Activated T-helper 9 cell treated with anti-CD3 and anti-CD28 coated beads, Interleukin-2, amount 50 U/mL, for 16 hours (primary cell): ENCODE results near the gene C4orf36.
"Not testable (repeated sequence)": the region's sequence is repeated elsewhere in the genome, so short reads cannot be mapped to it uniquely, and the experiment has no call there.

ENCODE experiments used
- DNase-seq: peaks from one replicate; pipeline ENCODE4 v3.0.0-alpha.2; 2020; ENCODE audit warnings: low read depth

C4orf36 gene

DNA sequence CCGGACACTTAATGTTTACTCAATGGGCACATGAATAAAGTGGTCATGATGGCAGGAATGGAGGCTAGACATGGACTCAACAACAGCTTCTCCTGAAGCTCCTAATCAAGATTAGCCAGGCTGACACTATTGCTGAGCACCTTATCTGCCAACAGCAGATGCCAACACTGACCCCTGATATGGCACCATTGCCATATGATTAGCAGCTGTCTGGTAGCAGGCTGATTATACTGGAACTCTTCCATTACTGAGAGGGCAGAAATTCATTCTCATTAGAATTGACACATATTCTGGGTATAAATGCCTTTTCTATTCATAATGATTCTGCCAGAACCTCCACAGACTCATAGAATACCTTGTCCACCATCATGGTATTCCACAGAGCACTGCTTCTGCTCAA lies 24.2 kb upstream of the C4orf36 start:
- DNase-seq = no peak

DNA sequence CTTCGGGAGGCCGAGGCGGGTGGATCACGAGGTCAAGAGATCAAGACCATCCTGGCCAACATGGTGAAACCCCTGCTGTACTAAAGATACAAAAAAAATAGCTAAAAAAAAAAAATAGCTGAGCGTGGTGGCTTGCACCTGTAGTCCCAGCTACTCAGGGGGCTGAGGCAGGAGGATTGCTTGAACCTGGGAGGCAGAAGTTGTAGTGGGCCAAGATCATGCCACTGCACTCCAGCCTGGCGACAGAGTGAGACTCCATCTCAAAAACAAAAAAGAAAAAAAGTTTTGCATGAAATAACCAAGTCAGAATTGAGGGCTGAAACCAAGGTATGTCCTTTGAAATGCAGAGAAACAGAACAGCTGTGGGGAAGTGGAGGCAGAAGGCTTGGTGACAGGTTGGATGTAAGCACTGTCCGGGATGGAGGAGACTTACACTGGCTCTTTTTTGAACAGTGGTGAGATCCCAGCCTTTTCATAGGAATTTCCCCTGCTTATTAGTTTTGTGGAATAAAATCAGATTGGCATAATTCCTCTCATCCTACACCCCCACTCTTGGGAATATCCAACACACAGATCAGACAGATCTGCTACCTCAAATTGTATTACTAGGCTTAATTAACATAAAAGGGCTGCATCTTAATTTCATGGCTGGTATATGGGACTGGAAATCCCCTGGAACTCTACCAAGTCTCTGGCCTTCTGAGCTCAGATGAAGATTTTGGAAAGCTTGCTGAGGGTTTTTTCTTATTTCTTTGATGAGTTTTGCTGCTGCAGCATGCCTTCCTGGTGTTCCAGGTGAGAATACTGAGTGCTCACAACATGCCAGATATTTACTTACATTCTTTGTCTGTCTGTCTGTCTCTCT lies 18.8 kb upstream of the C4orf36 start:
- DNase-seq = no peak

GRCh38 chr4:86910369-86910768 lies 18.1 kb upstream of the C4orf36 start:
- DNase-seq = no peak

- no peak for DNase-seq
Measured at GRCh38 chr4:86909546-86910295, 17.5 kb upstream of the C4orf36 start.

- DNase-seq = no peak
Measured at GRCh38 chr4:86908251-86908657, 16.0 kb upstream of the C4orf36 start.

- DNase-seq = no peak
Measured at GRCh38 chr4:86901864-86902263, 9.6 kb upstream of the C4orf36 start.

DNA sequence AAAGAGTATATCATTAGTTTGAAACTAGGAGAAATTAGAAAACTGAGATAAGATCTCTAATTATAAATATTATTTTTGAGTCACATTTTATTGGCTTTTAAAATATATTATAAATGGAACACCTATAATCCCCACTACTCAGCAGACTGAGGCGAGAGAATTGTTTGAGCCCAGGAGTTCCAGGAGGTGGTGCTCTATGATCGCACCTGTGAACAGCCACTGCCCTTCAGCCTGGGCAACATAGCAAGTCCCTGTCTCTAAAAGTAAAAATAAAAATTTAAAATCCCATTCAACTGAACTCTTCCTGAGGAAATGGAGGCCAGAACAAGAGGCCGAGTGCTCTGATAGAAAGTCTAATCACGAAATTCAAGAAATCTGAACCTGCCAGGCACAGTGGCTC lies 6.3 kb upstream of the C4orf36 start:
- DNase-seq = no peak

GRCh38 chr4:86896596-86896995 lies 4.4 kb upstream of the C4orf36 start:
- no peak for DNase-seq

DNA sequence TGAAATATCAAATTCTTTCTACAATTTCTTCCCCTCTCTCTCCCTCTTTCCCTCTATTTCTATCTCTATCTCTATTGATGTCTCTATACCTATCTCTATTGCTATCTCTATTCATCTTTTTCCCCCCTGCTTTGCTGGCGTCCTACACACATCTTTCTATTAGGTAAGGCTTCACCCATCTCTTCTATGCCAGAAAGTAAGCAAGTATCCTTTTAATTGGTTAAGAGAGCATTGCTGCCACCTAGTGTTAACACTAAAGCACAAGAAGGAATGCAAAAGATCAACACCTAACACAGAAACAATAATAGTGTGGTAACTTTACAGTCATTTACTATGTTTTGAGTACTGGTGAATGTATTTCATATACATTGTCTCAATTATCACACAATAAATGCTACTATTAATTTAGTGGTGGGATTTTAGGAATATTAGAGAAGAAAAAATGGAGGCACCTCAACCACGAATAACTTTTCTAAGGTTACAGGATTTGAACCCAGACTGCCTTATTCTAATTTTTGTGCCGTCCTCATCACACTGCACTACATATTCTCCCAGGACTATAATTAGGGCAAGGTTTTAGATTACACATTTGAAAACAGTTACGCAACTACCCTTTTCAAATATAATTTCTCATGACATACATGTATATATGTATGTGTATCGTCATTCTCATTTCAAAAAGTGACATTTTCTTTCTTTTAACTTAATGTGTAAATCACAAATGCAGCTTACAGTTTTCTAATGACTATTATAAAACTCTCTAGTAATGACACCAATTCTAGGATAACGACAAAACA lies 3.7 kb upstream of the C4orf36 start:
- DNase-seq = no peak

DNA sequence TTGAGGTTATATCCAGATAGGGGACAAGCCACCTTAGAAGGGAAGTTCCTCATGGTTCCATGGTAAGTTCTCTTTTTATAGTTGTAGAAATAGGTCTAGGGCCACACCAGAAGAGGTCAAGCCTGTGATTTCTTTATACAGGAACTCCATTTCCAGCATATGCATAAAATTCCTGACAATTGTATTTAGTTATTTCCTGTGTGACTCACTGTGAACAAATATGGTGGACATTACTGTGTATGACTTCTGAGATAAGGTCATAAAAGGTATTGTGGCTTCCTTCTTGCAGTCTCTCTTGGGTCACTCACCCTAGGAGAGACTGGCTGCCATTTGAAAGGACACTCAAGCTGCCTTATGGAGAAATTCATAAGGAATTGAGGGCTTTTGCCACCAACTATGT lies 2.2 kb upstream of the C4orf36 start:
- no peak for DNase-seq

DNA sequence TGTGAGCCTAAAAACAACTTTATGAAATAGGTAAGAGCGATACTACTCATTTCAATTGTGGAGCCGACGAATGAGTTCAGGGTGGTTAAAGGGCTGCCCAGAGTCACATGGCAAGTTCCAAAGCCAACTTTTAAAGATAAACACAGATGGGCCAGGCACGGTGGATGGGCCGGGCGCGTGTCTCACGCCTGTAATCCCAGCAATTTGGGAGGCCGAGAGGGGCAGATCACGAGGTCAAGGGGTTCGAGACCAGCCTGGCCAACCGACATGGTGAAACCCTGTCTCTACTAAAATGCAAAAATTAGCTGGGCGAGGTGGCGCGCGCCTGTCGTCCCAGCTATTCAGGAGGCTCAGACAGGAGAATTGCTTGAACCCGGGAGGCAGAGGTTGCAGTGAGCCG lies 914 bp upstream of the C4orf36 start:
- no peak for DNase-seq

DNA sequence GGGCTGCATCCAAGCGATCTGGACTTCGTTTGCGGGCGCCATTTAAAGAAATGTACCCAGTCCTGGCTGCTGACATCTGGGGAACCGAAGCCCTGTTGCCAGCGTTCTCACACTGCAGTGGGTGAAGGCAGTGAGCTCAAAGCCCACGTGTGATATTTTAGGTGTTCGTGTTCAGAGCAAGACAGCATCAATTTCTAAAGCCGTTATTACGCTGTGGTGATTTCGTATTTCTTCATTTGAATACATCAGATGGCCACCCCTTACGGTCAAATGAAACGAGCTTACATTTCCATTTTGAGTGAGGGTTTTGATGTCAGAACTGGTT lies 376 bp upstream of the C4orf36 start:
- no peak for DNase-seq

DNA sequence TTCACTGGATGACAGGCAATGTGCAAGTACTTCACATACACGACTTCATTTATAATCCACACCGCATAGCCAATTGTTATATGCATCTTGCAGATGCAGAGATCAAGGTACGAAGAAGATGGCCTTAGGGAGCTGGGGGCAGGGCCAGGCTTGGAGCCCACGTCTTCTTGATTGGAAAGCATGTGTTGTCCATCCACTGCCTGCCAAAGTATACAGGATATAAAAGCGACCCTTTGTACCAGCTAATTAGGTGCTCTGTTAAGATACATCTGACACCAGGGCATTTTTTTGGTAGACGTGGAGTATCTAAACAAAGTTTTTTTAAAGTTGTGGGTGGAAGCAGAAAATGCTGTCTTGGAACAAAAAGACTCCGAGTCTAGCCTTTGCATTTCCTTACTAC lies 1.4 kb downstream of the C4orf36 start:
- DNase-seq = no peak

- no peak for DNase-seq
Measured at GRCh38 chr4:86879641-86880040, 12.6 kb downstream of the C4orf36 start.

- no peak for DNase-seq
Measured at GRCh38 chr4:86878640-86879039, 13.6 kb downstream of the C4orf36 start.

DNA sequence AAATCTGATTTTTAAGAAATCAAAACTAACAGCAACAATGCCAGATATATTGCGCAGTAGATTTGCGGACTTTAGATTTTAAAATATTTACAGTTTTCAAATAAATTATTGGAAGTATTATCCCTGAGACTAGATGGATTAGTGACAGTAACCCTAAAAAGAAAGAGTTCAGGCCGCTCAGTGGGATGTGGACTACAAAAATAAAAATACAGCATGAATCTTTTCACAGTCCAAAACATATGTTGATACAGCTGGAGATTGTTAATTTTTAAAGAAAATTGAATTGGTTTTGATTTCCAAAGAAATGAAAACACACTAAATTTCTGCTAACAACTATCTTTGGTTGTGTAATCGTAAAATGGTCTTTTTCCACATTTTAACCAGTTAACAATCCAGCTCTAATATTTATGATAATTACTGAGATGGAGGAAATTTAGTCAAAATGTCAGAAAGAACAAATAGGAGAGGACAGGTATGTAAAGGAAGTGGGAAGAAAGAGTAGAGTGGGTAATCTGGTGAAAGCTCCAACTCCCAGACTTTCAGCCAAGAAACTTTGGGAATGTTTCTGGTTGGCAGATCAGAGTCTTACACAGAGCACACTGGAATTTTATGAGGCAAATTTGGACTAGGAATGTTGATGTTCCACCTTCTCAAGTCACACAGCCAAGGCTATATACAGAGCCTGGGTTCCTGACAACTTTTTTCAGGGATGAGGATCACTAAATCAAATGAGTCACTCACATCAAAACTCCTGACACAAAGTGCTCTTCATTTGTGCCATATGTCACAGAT lies 15.1 kb downstream of the C4orf36 start:
- no peak for DNase-seq

GRCh38 chr4:86875436-86875835 lies 16.8 kb downstream of the C4orf36 start:
- not testable (repeated sequence) for DNase-seq

DNA sequence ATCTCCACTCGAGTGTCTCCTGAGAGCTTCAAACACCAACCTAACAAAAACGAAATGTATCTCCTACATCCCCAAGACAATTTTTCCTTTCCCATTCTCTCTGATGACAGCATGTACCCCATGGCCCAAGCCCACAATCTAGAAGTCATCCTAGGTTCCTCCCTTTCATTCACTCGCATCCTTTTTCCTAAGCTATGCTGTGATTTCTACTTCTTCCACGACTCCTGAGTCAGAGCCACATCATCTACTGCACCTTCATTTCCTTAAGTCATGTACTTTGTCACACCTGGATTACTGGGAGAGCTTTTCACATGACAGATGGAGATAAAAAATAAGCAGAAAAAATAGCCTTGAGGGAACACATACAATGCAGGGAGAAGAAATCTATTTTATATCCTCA lies 20.1 kb downstream of the C4orf36 start:
- DNase-seq = no peak

DNA sequence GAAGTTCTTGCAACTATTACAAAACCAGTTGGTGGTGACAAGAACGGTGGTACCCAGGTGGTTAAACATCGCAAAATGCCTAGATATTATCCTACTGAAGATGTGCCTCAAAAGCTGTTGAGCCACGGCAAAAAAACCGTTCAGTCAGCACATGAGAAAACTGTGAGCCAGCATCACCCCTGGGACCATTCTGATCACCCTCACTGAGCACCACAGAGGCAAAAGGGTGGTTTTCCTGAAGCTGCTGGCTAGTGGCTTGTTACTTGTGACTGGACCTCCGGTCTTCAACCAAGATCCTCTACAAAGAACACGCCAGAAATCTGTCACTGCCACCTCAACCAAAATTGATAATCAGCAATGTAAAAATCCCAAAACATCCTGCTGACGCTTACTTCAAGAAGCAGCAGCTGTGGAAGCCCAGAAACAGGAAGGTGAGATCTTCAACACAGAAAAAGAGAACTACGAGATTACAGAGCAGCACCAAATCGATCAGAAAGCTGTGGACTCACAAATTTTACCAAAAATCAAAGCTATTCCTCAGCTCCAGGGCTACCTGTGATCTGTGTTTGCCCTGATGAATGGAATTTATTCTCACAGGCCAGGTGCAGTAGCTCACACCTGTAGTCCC lies 21.7 kb downstream of the C4orf36 start:
- DNase-seq = no peak

DNA sequence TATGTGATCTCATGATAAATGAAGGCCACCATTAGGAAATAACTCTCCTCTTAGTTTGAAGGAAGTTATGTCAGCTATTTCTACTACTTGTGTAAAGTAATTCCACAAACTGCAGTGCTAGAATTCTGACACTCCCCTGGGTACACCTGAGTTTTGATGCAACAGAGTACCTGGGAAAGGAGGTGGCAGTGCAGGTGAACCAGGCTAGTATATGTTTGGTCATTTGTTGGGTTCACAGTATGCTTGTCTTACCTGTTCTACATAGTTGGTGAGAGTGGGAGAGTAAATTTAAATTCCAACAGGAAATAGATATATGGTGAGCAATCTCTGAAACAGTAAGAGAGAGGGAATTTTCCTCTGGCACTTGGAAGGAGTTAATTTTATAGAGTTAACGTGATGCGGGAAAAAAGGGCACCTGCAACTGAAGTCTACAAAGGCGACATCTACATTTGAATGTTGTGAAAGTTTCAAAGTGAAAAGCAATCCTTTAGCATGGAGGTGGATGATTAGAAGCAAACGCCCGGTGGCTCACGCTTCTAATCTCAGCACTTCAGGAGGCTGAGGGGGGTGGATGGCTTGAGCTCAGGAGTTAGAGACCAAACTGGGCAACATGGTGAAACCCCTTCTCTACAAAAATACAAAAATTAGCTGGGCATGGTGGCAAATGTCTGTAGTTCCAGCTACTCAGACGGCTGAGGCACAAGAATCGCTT lies 34.7 kb downstream of the C4orf36 start:
- DNase-seq = no peak

- no peak for DNase-seq
Measured at GRCh38 chr4:86856896-86857295, 35.3 kb downstream of the C4orf36 start.
